Measurements from ENCODE around the gene AGBL4. TPM values are rescaled to one million over a fixed set of nuclear protein-coding genes. Genes with fewer than 3 reads are reported as not detected.

Gene AGBL4
- total RNA-seq, 1 experiment from 2014 or later: not detected

- no peak for TF ChIP-seq EZH2 (IDR thresholded peaks at IDR 0.05)
These were observed 1307.8 kb downstream of the AGBL4 start (continued) for GRCh38 chr1:48715921-48716320.

GRCh38 chr1:48710915-48711314 is 1312.8 kb downstream of the AGBL4 start:
- ChIA-PET RAD21 (ENCODE audit: low non-redundant PET in 1 of 2, low total read pairs in 2 of 2, uncharacterized antibody in 2 of 2, unreplicated experiment in 2 of 2) (no interaction called here), CTCF (no interaction called here), POLR2A (no interaction called here)
- no peaks in the 10 kb centered on the region for H3K9me3 ChIP-seq (ENCODE audit: control insufficient read depth in 1 of 2, insufficient read depth in 1 of 2, low read depth in 1 of 2, low read length in 2 of 2)
- H3K4me3 ChIP-seq (replicated peaks in 1 of 2; ENCODE audit: low read depth in 1 of 2, low read length in 2 of 2): no peak overlapping the region
- no peak overlapping the region for H3K27ac ChIP-seq (ENCODE audit: low read depth, low read length)
- BruUV-seq (replicated peaks): no TSS peak
- H4K20me1 ChIP-seq (ENCODE audit: insufficient read depth): no peaks in the 10 kb centered on the region
- no peak for ATAC-seq
- no peaks in the 10 kb centered on the region for H3K36me3 ChIP-seq (ENCODE audit: control insufficient read depth in 1 of 2, insufficient read depth in 2 of 2, low read length in 2 of 2)
- DNase-seq (ENCODE audit: low read depth, low spot score): no peak
- TF ChIP-seq ZNF274 (IDR thresholded peaks at IDR 0.05; ENCODE audit: low read depth, low read length) (no peak), CBX3 (IDR thresholded peaks at IDR 0.05; ENCODE audit: low read depth) (no peak), CTCF (IDR thresholded peaks at IDR 0.05 in 2 of 3, conservative IDR thresholded peaks at IDR 0.05 in 1 of 3; ENCODE audit: borderline replicate concordance in 1 of 3, insufficient read depth in 1 of 3, low read depth in 2 of 3, low read length in 2 of 3) (no peak), REST (IDR thresholded peaks at IDR 0.05; ENCODE audit: low read depth) (no peak), POLR2AphosphoS5 (IDR thresholded peaks at IDR 0.05; ENCODE audit: low read depth, low read length) (no peak), TCF7L2 (IDR thresholded peaks at IDR 0.05; ENCODE audit: borderline replicate concordance, extremely low read depth, insufficient read depth, insufficient read length) (no peak)
- H3K4me2 ChIP-seq (ENCODE audit: low read length): no peak overlapping the region
- no peaks in the 10 kb centered on the region for H3K9me2 ChIP-seq (ENCODE audit: insufficient read depth)
- no peak overlapping the region for H3K9ac ChIP-seq (ENCODE audit: low read length)
- H3K4me1 ChIP-seq (ENCODE audit: control insufficient read depth in 1 of 2, insufficient read depth in 2 of 2, low read length in 2 of 2): no peaks in the 10 kb centered on the region
- H3K27me3 ChIP-seq (ENCODE audit: insufficient read depth, low read length): no peaks in the 10 kb centered on the region
- no peaks in the 10 kb centered on the region for H3K79me2 ChIP-seq (ENCODE audit: insufficient read depth, low read length)
- H2AFZ ChIP-seq (ENCODE audit: low read depth, low read length, poor library complexity, severe bottlenecking): no peak overlapping the region
- intact Hi-C loops (cut with micrococcal nuclease): no loop called here

All from HCT116 (cell line).